ENCODE results near the gene HIVEP3.

Gene HIVEP3

GRCh38 chr1:41719590-41719989 lies 199.1 kb downstream of the HIVEP3 start:
- no peak for TF ChIP-seq MAX (IDR thresholded peaks at IDR 0.05; ENCODE audit: low read depth, low read length)
- TF ChIP-seq POLR2A (IDR thresholded peaks at IDR 0.05; ENCODE audit: extremely low read depth, insufficient read length): no peak
- no peak for TF ChIP-seq CTCF (IDR thresholded peaks at IDR 0.05; ENCODE audit: low read depth, low read length)
- no peak for TF ChIP-seq MYC (IDR thresholded peaks at IDR 0.05; ENCODE audit: low read depth, low read length)
- H3K4me3 ChIP-seq (ENCODE audit: low read depth, low read length): no peak overlapping the region
- peak; percentile 34 for DNase-seq (ENCODE audit: low read depth)

- TF ChIP-seq MYC (IDR thresholded peaks at IDR 0.05; ENCODE audit: low read depth, low read length): no peak
- no peak for TF ChIP-seq POLR2A (IDR thresholded peaks at IDR 0.05; ENCODE audit: extremely low read depth, insufficient read length)
- no peak for TF ChIP-seq CTCF (IDR thresholded peaks at IDR 0.05; ENCODE audit: low read depth, low read length)
- TF ChIP-seq MAX (IDR thresholded peaks at IDR 0.05; ENCODE audit: low read depth, low read length): no peak
- DNase-seq (ENCODE audit: low read depth): no peak
- no peak overlapping the region for H3K4me3 ChIP-seq (ENCODE audit: low read depth, low read length)
Observed at GRCh38 chr1:41719128-41719527, 199.6 kb downstream of the HIVEP3 start.

- TF ChIP-seq POLR2A (IDR thresholded peaks at IDR 0.05; ENCODE audit: extremely low read depth, insufficient read length) (no peak), MAX (IDR thresholded peaks at IDR 0.05; ENCODE audit: low read depth, low read length) (no peak), MYC (IDR thresholded peaks at IDR 0.05; ENCODE audit: low read depth, low read length) (no peak), CTCF (IDR thresholded peaks at IDR 0.05; ENCODE audit: low read depth, low read length) (no peak)
- no peak overlapping the region for H3K4me3 ChIP-seq (ENCODE audit: low read depth, low read length)
- no peak for DNase-seq (ENCODE audit: low read depth)
Observed at GRCh38 chr1:41718497-41718896, 200.2 kb downstream of the HIVEP3 start.

- no peak for TF ChIP-seq CTCF (IDR thresholded peaks at IDR 0.05; ENCODE audit: low read depth, low read length)
- no peak for TF ChIP-seq POLR2A (IDR thresholded peaks at IDR 0.05; ENCODE audit: extremely low read depth, insufficient read length)
- TF ChIP-seq MYC (IDR thresholded peaks at IDR 0.05; ENCODE audit: low read depth, low read length): no peak
- no peak for TF ChIP-seq MAX (IDR thresholded peaks at IDR 0.05; ENCODE audit: low read depth, low read length)
- DNase-seq (ENCODE audit: low read depth): no peak
- no peak overlapping the region for H3K4me3 ChIP-seq (ENCODE audit: low read depth, low read length)
Observed at GRCh38 chr1:41716188-41717130, 202.3 kb downstream of the HIVEP3 start.

GRCh38 chr1:41715441-41716095 lies 203.2 kb downstream of the HIVEP3 start:
- TF ChIP-seq POLR2A (IDR thresholded peaks at IDR 0.05; ENCODE audit: extremely low read depth, insufficient read length): no peak
- no peak for TF ChIP-seq MYC (IDR thresholded peaks at IDR 0.05; ENCODE audit: low read depth, low read length)
- TF ChIP-seq CTCF (IDR thresholded peaks at IDR 0.05; ENCODE audit: low read depth, low read length): no peak
- no peak for TF ChIP-seq MAX (IDR thresholded peaks at IDR 0.05; ENCODE audit: low read depth, low read length)

More at GRCh38 chr1:41715441-41716095, 203.2 kb downstream of the HIVEP3 start:
- no peak for DNase-seq (ENCODE audit: low read depth)
- H3K4me3 ChIP-seq (ENCODE audit: low read depth, low read length): no peak overlapping the region
